Measurements from ENCODE around the gene BLVRB.

BLVRB gene

DNA sequence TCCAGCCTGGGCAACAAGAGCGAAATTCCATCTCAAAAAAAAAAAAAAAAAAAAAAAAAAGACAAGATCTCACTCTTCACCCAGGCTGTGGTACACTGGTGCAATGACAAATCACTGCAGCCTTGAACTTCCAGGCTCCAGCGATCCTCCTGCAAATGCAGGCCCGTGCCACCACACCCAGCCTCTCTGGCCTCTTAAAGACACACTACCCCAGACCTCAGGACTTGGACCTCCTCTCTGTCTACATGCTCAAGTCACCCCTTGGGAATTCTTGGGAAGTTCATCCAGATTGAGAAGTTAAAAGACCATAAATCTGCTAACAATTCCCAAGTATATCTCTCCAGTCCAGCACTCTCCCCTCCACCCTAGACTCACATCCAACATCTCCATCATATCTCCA, 65.0 kb downstream of the BLVRB start:
- DNase-seq (ENCODE audit: low spot score) = no peak

DNA sequence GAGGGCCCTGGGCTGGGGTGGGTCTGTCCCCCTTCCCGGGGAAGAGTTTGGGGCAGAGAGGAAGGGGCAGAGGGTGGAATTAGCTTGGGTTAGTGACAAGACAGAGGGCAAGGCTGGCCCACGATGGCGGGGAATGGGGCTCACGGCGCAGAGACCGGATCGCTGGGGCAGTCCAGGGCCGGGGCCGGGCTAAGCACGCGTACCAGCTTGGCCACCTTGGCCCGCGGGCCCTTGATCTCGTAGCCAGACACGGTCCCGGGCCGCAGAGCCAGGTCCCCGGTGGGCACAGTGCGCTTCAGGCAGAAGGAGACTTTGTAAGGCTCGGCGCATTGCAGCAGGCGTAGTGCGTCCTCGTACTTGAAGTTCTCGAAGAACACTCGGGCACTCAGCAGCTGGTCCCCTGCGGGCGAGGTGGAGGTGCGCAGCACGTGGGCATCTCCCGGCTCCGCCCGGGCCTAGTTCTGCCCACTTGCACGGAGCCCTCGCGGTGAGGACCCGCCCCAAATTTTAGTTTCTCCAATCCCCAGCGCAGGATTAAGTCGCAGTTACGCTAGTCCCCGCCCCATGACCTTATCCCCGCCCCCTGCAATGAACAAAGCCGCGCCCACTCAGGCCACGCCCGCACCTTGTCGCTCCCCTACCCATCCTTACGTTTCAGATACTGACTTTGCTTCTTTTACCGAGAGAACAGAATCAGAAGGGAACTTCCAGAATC, 67.0 kb downstream of the BLVRB start:
- DNase-seq (ENCODE audit: low spot score) = peak; percentile 66

Data from CD4-positive, alpha-beta T cell treated with Interleukin-15 for 4 hours (primary cell).